Neural cell (in vitro differentiated cells): ENCODE data around the gene RPL31. TPM values are rescaled to one million over a fixed set of nuclear protein-coding genes. Genes with fewer than 3 reads are reported as not detected.

Source experiments
- H2AFZ ChIP-seq: fragments of 200-600, 300-800 bp; sonication (generic), shearing (Covaris generic); 2 replicates; pipeline ENCODE4 v1.6.0; 2014; ENCODE audit warnings: low read depth, mild to moderate bottlenecking, antibody characterized with exemption, low read length, moderate library complexity
- H3F3A ChIP-seq: fragments of 200-600 bp; shearing (Covaris generic); 2 replicates; pipeline ENCODE4 v1.6.1; 2016; ENCODE audit warnings: mild to moderate bottlenecking, moderate library complexity, mixed read lengths, antibody characterized with exemption, low read length; ENCODE audit not compliant: insufficient read depth, poor library complexity, severe bottlenecking
- H3K27ac ChIP-seq: fragments of 200-600, 300-800 bp; sonication (generic), shearing (Covaris generic); 2 replicates; pipeline ENCODE4 v1.5.1; 2014; ENCODE audit warnings: mild to moderate bottlenecking, low read length, moderate library complexity
- H3K27me3 ChIP-seq: fragments of 300-800, 200-600 bp; sonication (generic), shearing (Covaris generic); 2 replicates; pipeline ENCODE4 v1.6.0; 2014; ENCODE audit warnings: mild to moderate bottlenecking, low read depth, low read length, moderate library complexity; ENCODE audit not compliant: insufficient read depth
- H3K36me3 ChIP-seq: fragments of 300-800, 200-600 bp; sonication (generic), shearing (Covaris generic); 2 replicates; pipeline ENCODE4 v1.5.1; 2014; ENCODE audit warnings: mild to moderate bottlenecking, antibody characterized with exemption, low read length, moderate library complexity; ENCODE audit not compliant: insufficient read depth
- H3K4me2 ChIP-seq: fragments of 300-800, 200-600 bp; sonication (generic), shearing (Covaris generic); 2 replicates; pipeline ENCODE4 v1.6.0; 2014; ENCODE audit warnings: mild to moderate bottlenecking, low read length
- H3K4me3 ChIP-seq: fragments of 300-800, 200-600 bp; sonication (generic), shearing (Covaris generic); 2 replicates; pipeline ENCODE4 v1.5.1; 2014; ENCODE audit warnings: mild to moderate bottlenecking, low read length, moderate library complexity
- H3K79me2 ChIP-seq: fragments of 200-600 bp; shearing (Covaris generic); replicated peaks from 2 replicates; pipeline ENCODE4 v1.6.0; 2014; ENCODE audit warnings: mild to moderate bottlenecking, low read length, moderate library complexity; ENCODE audit not compliant: insufficient read depth
- H3K9ac ChIP-seq: fragments of 300-800, 200-600 bp; sonication (generic), shearing (Covaris generic); 2 replicates; pipeline ENCODE4 v1.6.1; 2016; ENCODE audit warnings: mild to moderate bottlenecking, low read length, mixed read lengths
- H3K9me2 ChIP-seq: fragments of 200-600 bp; shearing (Covaris generic); 2 replicates; pipeline ENCODE4 v1.6.1; 2016; ENCODE audit warnings: mild to moderate bottlenecking, low read length, mixed read lengths; ENCODE audit not compliant: insufficient read depth
- H3K9me3 ChIP-seq: fragments of 200-600, 300-800 bp; sonication (generic), shearing (Covaris generic); 2 replicates; pipeline ENCODE4 v1.6.1; 2016; ENCODE audit warnings: mild to moderate bottlenecking, mixed run types, low read length, moderate library complexity, mixed read lengths
- H4K20me1 ChIP-seq: fragments of 200-600 bp; shearing (Covaris generic); 2 replicates; pipeline ENCODE4 v1.6.1; 2016; ENCODE audit warnings: mild to moderate bottlenecking, mixed run types; ENCODE audit not compliant: insufficient read depth
- EP300 ChIP-seq: fragments of 450-650 bp; conservative IDR thresholded peaks from 2 replicates; pipeline ENCODE4 v1.6.1; 2014; ENCODE audit warnings: antibody characterized with exemption, mild to moderate bottlenecking, moderate library complexity; ENCODE audit not compliant: poor library complexity, severe bottlenecking
- EZH2 ChIP-seq: fragments of 200-600, 300-800 bp; shearing (Covaris generic), sonication (generic); IDR thresholded peaks from 2 replicates; pipeline ENCODE4 v1.6.1; 2014; ENCODE audit warnings: antibody characterized with exemption, low read length, borderline replicate concordance, mild to moderate bottlenecking; ENCODE audit not compliant: insufficient read depth, poor library complexity, severe bottlenecking
- MXI1 ChIP-seq: fragments of 450-650 bp; conservative IDR thresholded peaks from 2 replicates; pipeline ENCODE4 v1.6.1; 2014; ENCODE audit warnings: antibody characterized with exemption, mild to moderate bottlenecking; ENCODE audit not compliant: poor library complexity, severe bottlenecking
- POLR2AphosphoS5 ChIP-seq: IDR thresholded peaks from 2 replicates; pipeline ENCODE4 v1.6.1; 2012
- RAD21 ChIP-seq: fragments of 450-650 bp; conservative IDR thresholded peaks from 2 replicates; pipeline ENCODE4 v1.6.1; 2014; ENCODE audit warnings: antibody characterized with exemption, mild to moderate bottlenecking, moderate library complexity
- REST ChIP-seq: IDR thresholded peaks from 2 replicates; pipeline ENCODE4 v1.6.1; 2012; ENCODE audit warnings: borderline replicate concordance
- SMC3 ChIP-seq: fragments of 450-650 bp; conservative IDR thresholded peaks from 2 replicates; pipeline ENCODE4 v1.6.1; 2014; ENCODE audit warnings: antibody characterized with exemption, mild to moderate bottlenecking, moderate library complexity; ENCODE audit not compliant: poor library complexity
- TAF1 ChIP-seq: IDR thresholded peaks from 2 replicates; pipeline ENCODE4 v1.6.1; 2012; ENCODE audit warnings: low read depth
- polyA plus RNA-seq: library from polyadenylated mRNA; depleted of rRNA; stranded (reverse); fragments of >200 nt; gene quantifications from 2 replicates; pipeline ENCODE4 v1.2.3, GENCODE V29; 2014
- TF ChIP-seq, protein P1 (sequence below): fragments of 450-650 bp; IDR thresholded peaks from 2 replicates; pipeline ENCODE4 v1.5.1; 2014; ENCODE audit warnings: antibody characterized with exemption, mild to moderate bottlenecking, moderate library complexity; ENCODE audit not compliant: poor library complexity, severe bottlenecking

Gene RPL31
- polyA plus RNA-seq, 1 donor from 2014 or later = 1,555 TPM

GRCh38 chr2:100953406-100954043 lies 48.6 kb upstream of the RPL31 start:
- Histone ChIP-seq H3F3A (no peaks in the 10 kb centered on the region), H3K4me2 (no peak overlapping the region), H2AFZ (no peak overlapping the region), H3K9me3 (no peaks in the 10 kb centered on the region), H3K4me3 (no peak overlapping the region), H3K27me3 (no peaks in the 10 kb centered on the region), H4K20me1 (no peaks in the 10 kb centered on the region), H3K9ac (no peak overlapping the region), H3K9me2 (no peaks in the 10 kb centered on the region), H3K79me2 (no peaks in the 10 kb centered on the region), H3K27ac (no peak overlapping the region), H3K36me3 (no peaks in the 10 kb centered on the region)
- TF ChIP-seq POLR2AphosphoS5 (no peak), EZH2 (no peak), EP300 (no peak), MXI1 (no peak), SMC3 (no peak), REST (no peak), TAF1 (no peak), RAD21 (no peak)
- TF ChIP-seq, protein P1, sequence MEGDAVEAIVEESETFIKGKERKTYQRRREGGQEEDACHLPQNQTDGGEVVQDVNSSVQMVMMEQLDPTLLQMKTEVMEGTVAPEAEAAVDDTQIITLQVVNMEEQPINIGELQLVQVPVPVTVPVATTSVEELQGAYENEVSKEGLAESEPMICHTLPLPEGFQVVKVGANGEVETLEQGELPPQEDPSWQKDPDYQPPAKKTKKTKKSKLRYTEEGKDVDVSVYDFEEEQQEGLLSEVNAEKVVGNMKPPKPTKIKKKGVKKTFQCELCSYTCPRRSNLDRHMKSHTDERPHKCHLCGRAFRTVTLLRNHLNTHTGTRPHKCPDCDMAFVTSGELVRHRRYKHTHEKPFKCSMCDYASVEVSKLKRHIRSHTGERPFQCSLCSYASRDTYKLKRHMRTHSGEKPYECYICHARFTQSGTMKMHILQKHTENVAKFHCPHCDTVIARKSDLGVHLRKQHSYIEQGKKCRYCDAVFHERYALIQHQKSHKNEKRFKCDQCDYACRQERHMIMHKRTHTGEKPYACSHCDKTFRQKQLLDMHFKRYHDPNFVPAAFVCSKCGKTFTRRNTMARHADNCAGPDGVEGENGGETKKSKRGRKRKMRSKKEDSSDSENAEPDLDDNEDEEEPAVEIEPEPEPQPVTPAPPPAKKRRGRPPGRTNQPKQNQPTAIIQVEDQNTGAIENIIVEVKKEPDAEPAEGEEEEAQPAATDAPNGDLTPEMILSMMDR = no peak

- no peak overlapping the region for H2AFZ ChIP-seq
- no peaks in the 10 kb centered on the region for H3K27me3 ChIP-seq
- no peaks in the 10 kb centered on the region for H3F3A ChIP-seq
Observed at GRCh38 chr2:100954044-100954420, 48.1 kb upstream of the RPL31 start.

More at GRCh38 chr2:100954044-100954420, 48.1 kb upstream of the RPL31 start:
- Histone ChIP-seq H3K79me2 (no peaks in the 10 kb centered on the region), H3K4me3 (no peak overlapping the region), H4K20me1 (no peaks in the 10 kb centered on the region), H3K9me2 (no peaks in the 10 kb centered on the region), H3K27ac (no peak overlapping the region), H3K4me2 (no peak overlapping the region), H3K9ac (no peak overlapping the region), H3K9me3 (no peaks in the 10 kb centered on the region), H3K36me3 (no peaks in the 10 kb centered on the region)
- TF ChIP-seq, protein P1 = no peak
- TF ChIP-seq MXI1 (no peak), RAD21 (no peak), SMC3 (no peak), EP300 (no peak), TAF1 (no peak), REST (no peak), EZH2 (no peak), POLR2AphosphoS5 (no peak)
